ENCODE results near the gene AOPEP.

The AOPEP gene

DNA sequence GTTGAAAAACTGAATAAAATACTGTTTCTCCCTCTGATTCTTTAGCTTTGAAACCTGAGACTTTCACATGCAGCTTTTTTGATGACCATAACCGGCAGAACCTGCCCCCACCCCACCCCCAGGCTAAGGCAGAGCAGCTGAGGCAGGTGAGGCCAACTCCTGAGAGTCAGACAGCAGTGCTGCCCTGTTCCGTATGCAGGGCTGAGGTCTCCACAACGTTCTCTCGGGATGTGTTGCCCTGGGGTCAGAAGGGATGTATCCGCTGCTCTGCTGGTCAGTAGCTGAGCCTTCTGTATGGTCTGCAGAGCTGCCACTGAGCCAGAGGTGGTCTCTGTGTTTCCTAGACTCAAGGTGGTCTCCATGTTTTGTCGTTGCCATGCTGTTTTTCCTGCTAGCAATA is 190.5 kb downstream of the AOPEP start:
- no peak for DNase-seq (ENCODE audit: low read depth in 2 of 2)

DNA sequence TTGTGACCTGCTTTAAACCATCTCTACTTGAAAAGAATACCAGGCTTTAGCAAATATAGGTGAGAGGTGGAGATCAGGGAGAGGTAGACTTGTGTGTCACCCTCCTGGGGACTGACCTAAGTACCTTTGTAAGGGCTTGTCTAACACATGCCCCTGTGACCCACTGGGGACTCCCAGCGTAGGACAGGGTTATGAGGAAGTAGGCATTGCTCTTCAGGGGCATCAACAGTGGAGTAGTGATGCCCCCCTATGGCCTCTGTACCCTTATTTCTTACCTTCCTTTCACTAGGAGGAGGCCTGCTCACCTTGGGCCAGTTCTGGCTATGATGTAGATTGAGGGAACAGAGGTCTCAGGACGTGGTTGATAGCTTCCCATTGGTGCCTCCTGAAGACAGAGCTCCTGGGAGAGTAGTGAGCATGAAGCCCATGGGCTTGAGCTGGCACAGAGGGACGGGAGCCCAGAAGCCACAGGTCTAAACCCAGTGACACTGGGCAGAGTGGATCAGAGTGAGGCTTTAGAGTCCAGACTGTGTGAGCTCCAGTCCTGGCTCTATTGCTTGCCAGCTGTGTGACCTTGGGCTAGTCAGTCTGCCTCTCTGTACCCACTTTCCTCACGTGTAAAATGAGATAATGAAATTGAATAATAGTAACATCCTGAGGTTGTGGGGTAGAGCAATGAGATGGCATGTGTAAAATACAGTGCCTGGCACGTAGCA is 191.7 kb downstream of the AOPEP start:
- DNase-seq (ENCODE audit: low read depth in 2 of 2) = no peak

DNA sequence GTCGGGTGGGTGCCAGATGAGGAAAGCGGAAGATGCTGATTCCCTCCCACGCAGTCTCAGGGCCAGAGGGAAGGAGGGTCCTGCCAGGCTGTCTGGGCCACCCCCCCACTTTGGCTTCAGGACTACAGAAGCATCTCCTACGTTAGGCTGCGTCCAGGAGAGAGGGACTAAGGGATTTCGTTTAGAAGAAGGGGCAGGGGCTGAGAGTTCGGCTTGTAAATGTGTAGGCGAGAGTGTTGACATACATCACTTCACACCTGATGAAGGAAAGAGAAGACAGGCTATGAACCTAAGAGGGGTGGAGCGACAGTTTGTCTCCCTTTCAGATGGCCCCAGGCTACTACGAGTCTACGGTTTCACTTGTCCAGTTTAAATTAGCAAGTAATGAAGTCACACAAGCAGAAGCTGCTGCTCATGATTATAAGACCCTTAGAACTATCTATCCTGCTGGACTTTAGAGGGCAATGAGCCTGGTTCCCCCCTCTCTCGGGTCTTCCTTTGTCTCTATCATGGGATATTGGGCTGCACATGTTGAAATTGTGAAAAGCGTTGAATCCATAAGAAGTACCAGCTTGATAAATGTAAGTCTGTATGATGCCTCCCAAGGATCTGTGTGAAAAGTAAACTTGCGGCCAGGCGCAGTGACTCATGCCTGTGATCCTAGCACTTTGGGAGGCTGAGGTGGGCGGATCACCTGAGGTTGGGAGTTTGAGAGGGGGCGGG is 193.0 kb downstream of the AOPEP start:
- no peak for DNase-seq (ENCODE audit: low read depth in 2 of 2)

DNA sequence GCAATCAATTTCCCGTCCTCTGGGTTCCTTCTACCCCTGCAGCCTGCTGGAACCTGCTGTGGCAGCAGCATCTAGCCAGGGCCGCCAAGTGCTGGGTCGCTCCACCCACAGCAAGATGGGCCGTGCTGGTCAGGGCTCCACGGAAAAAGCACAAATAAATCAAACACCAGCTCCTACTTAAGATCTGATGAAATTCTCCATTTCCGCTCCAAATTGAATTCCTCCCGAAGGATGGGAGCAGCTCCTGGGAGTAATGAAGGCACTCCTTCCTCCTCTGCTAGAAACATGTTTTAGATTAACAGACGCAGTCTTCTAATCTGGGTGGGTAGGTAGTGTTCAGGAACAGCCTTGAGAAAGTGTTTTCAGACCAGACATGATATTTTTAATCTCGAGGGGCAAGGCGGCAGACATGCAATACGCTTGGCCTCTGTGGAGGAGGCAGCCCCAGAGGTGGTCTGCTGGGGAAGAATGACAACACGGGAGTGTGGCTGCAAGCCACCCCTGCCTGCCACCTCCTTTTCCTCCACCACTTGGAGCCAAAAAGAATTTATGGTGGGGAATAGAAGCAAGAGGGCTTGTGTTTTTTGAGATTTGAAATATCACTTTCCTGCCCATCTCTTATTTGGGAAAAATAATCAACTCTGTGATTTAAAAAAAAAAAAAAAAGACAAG is 194.1 kb downstream of the AOPEP start:
- no peak for DNase-seq (ENCODE audit: low read depth in 2 of 2)

DNA sequence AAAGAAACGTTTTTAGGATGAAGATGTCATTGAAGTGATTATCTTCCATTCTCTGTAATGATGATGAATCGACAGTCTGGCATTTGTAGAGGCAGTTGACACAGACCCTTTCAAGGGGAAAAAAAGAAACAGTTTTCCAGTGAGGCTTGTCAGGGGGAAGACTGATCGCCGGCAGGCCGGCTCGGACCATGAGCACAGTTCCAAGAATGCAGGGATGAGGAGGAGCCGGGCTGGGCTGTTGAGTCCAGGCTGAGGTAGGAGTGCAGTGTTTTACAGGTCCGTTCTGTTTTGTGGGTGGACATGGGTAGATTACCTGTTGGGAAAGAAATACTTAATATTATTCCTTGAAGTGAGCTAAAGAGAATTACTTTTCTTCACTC is 194.6 kb downstream of the AOPEP start:
- no peak for DNase-seq (ENCODE audit: low read depth in 2 of 2)

DNA sequence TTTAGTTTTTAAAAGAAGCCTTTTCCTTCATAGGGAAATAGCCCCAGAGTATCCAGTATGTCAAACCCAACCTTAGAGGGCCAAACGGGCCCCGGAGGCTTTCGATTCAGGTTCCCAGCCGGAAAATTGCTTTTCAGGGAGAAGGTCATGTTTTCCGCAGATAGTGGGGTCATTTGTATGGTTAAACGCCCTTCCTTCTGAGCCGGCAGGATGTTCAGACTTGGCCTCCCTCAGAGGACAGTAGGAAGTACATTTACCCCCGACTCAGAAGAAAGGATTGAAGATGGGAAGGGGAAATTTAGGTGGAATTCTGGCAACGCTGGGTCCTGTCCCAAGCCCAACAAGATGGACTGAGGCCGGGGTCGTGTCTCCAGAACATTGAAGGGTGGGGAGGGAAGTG is 195.2 kb downstream of the AOPEP start:
- no peak for DNase-seq (ENCODE audit: low read depth in 2 of 2)

DNA sequence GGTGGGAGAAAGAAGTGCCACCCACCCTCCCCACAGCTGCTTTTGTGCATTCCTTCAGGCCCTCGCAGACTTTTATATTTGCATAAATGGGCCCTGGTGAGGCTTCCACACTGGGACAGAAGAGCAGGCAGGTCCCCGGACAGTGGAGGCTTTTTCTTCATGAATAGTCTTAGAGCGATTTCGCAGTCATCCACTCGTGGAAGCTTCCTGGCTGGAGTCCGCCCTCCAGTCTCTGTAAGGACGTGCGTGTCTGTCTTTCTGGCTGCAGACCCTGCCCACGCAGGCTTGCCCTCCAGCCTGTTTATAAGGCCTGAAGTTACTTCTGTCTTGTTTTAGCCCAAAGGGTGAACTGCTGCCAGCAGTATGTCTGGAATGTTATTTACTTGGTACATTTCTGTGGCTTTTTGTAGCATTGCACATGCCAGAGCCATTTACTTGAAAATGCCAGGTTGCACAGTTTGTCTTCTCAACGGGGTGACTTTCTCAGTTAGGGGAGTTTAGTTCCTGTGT is 195.7 kb downstream of the AOPEP start:
- DNase-seq (ENCODE audit: low read depth in 2 of 2) = no peak

DNA sequence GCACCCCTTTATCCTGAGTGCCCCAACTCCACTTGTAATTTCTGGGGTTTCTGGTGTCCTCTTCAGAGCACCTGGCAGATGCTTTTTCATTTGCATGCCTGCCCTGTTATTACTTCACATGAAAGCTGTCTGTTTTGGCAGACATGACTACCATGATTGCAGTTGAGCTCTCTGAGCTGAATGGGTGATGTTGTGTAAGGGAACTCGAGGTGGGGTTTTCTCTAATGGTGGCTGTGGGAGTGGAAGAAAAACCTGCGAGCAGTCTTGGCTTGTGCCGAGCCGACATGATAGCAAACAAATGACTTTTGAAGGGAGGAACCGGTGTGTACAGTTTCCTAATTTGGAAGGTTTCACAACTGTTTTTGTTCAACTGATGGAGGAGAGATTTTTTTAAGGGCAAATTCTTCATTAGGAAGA is 196.2 kb downstream of the AOPEP start:
- no peak for DNase-seq (ENCODE audit: low read depth in 2 of 2)

DNA sequence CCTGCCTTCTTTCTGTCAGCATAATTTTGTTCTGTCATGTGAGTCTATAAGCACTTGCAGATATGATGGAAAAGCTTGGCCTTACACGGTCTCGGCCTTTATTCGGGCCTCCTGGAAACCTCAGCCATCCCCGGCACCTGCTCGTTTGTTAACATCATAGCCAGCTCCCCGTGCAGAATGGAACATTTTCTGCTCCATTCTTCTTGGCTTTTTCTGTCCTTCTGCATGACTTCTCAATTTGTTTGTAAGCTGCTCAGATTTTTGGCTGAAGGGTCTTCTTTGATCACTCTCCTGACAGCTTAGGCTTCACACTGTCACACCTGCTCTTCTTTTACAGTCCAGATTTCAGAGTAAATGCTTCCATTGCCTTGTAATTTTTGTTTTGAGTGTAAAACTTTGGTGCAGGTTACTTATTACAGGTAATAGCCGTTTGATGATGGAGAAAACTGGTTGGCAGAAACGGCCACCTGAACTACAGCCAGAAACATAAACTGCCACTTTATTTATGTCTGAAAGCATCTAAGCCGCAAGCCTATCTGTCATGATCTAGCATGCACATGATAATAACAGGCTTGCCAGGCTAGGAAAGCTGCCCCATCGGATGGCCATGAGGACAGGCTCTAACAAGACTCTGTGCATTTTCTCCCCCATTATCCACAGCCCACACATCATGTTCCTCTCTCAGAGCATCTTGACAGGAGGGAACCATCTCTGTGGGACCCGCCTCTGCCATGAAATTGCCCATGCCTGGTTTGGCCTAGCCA is 197.0 kb downstream of the AOPEP start:
- no peak for DNase-seq (ENCODE audit: low read depth in 2 of 2)

DNA sequence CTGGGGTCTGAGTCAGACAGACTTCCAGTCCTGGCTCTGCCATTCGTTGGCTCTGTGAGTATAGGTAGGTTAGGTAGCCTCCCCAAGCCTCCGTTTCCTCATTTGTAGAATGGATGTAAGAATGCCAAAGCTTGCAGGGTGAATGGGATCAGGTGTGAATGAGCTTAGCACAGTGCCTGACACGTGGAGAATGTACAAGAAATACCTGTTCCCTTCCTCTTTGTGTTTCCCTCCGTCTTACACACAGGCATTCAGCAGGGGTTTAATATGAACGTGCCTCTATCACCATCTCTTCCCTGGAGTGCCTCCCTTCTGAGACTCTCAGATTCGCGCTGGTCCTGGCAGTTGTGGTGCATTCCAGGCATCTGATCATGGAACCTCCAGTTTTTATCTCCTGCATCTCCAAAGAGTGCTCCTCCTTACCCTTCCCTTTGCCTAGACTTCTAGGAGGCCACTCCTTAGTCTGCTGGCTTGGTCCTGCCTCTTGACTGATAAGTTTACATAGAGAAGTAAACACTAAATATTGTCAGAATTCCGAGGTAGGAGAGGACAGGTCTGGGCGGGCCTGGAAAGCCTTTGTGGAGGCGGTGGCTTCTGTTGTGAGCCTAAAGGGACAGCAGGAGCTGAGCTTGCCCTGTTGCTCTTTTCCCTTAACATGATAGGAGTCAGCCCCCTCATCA is 199.4 kb downstream of the AOPEP start:
- no peak for DNase-seq (ENCODE audit: low read depth in 2 of 2)

DNA sequence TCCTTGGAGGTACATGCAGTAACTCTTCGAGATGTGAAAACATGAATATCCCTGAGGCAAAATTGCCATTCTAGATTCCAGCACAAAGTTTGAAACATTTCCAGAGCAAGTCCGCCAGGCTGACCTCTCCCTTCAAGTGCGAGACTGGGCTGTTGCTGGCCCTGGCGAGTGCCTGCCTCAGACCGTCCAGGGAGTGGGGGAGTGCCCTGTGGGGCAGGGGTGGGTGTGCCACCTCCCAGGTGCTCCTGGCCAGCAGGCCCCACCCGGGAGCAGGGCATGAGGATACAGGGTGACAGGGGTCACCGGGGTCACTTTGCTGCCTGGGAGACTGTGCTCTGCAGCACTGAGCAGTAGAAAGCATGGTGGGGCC is 199.9 kb downstream of the AOPEP start:
- no peak for DNase-seq (ENCODE audit: low read depth in 2 of 2)

DNA sequence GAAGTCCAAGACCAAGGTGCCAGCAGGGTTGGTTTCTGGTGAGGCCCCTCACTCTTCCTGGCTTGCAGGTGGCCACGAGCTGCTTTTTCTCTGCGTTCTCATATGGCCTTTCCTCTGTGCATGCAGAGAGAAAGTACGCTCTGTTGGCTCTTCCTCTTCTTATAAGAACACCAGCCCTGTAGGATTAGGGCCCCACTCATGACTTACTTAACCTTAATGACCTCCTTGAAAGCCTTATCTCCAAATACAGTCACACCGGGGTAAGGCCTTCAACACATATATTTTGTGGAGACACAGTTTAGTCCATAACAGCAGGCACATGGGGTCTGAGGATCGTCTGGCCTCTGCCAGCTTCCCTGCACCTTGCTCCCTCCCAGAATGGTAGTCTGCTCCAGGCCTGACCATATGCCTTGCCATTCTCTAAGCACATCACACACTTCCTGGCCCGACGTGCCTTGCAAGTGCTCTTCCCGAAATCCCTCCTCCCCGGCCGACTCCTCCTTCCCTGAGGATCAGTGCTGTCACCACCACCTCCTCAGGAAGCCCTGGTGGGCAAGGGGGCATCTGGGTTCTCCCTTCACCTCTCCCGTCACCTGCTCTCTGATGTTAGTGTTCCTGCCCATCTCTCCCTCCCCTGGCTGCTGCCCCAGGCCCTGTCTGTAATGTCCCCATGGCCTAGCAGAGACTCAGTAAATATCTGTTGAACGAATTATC is 200.7 kb downstream of the AOPEP start:
- DNase-seq (ENCODE audit: low read depth in 2 of 2) = no peak

DNA sequence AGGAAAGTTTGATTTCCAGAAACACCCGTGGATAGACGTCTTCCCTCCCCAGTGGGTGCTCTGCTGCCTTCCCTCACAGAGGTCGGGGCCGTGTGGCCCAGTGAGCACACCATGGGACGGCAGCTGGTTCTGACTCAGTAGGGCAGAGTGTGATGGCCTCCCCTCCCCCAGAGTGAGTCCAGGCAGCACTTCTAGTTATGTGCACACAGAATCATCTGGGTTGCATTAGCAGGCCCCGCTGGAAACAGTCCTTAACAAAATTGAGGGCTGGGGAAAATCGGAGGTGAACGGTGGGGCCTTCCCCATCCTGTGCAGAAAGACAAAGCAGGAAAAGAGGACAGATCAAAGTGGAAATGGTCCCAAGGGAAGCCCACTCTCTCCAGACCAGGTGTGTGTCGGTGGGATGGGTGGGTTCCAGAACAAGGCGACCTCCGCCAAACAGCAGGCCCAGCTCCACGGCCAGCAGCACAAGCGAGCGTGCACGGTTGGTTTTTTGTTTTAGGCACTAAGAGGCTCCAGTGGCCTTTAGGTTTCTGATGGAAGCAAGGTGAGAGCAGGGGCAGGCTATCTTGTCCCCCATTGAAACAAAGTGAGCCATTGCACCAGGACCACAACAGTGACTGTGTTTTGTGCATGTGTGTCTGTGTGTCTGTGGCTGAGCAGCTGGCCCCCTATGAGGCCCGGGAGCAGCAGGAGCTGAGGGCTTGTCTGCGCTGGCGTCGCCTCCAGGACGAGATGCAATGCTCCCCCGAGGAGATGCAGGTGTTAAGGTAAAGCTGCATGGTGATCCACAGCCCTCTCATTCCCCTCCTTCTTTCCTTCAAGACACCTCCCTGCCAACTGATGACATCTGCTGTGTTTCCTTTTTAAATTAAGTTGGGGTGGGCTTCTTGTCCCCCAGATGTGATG is 201.5 kb downstream of the AOPEP start:
- DNase-seq (ENCODE audit: low read depth in 2 of 2) = no peak

DNA sequence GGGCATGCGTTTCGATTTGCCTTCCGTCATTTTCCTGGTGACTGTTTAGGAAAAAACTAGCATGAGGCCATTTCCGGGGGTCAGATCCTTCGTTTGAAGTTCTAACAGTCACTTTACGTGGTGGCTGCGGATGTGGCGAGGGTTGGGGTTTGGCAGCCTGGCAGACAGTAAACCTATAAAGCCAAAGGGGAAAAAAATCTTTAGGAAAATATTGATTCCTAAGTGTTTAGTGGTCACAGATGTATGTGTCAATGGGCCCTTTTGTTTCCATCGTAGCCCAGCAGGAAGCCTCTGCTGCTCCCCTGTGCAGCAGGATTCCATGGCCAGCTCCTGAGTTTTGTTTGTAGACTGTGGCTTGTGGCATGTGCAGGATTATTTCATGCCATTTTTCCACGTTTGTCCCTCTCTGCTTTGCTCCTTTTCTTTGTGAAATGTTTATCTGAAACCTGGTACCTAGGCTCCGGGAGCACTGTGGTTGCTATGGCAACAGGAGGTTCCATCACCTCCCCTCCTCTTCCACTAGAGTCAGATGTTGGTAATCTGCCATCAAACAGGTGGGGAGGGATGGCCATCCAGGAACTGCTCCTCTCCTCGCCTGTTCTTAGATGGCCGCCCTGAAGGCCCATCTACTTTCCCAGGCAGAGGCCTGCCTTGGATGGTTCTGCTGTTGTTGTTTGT is 202.3 kb downstream of the AOPEP start:
- DNase-seq (ENCODE audit: low read depth in 2 of 2) = no peak

DNA sequence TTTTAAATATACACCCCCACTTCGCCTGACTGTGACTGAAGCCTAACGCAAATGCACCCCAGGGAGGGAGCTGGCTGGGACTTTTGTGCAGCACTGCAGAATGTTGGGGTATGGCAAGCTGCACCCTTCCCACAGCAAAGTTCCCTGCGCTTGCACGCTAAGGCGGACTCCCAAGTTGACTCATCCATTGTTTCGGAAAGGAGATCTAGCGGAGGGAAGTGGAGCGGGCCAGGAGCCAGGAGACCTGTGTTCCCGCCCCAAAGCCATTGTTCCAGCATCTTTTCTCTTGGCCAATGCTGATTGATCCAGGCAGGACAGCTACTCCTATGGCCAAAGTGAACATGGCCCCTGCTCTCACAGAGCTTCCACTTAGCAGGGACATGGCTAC is 202.9 kb downstream of the AOPEP start:
- no peak for DNase-seq (ENCODE audit: low read depth in 2 of 2)

DNA sequence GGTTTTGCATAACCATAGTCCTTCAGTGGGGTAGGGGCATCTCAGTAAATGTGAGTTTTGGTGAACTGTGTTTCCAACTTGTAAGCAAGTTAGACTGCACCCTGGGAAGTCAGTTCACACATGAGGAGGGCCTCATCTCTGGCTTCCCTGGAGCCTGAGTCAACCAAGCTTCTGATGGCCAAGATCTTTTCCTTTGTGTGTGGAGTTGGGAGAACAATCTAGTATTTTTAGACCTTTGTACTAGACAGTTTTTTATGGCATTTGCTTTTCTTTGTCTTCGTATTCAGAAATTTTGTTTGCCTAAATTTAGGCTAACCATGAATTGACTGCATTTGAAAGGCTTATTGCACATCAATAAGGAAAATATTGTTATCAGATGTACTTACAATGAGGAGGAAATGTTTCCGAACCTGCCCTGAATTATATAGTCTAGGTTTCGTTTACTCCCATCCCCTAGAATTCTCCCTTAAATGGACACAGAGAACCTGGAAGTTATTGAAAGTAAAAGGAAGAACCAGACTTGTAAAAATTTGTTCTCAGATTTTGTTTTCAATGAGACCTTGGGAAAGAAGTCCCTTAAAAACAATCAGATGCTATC is 204.6 kb downstream of the AOPEP start:
- DNase-seq (ENCODE audit: low read depth in 2 of 2) = no peak

DNA sequence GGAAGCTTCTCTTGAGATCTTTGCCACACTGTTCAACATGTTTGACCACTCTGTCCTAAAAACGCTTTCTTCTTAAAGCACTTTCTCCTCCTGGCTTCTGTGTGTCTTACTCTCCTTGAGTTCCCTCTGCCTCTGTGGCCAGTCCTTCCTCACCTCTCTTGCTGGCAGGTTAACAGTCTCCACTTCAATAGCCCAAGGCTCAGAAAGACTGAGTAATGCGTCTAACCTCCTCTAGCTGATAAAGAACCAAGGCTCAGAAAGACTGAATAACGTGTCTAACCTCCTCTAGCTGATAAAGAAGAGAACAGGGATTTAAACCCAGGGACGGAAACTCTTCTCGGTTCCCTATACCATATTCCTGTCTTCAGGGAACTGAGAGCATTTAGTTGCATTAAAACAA is 205.2 kb downstream of the AOPEP start:
- no peak for DNase-seq (ENCODE audit: low read depth in 2 of 2)

DNA sequence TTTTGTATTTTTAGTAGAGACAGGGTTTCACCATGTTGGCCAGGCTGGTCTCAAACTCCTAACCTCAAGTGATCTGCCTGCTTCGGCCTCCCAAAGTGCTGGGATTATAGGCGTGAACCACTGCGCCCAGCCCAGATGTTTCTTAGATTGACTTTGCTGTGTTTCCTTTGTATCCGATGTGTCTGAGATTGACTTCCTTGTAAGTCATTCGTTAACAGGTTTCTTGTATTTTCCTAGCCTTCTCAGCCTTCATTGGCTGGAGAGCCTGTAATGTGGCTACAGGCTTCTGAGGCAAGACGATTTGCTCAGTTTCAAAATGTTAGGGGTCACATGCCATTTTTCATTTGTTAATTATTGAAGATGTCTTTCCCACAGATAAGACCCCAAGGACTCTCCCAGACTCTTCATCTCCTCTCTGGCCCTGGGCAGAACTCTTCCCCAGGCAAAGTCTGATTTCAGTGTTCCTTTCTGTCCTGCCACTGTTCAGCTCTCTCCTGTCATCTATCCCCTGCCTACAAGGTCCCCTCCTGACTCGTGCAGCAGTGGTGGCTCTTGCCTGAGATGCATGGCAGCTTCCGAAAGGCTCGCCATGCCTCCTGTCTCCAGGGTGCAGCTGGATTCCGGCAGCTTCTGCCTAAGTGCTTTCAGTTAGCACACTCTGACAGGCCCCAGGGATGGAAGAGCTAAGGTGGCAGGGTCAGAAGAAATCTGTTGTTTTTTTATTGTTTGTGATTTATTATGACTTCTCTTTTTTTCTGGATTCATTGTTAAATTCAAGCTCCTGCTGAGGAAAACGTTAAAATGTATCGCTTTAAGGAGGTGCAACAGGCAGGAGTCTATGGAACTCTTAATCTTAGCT is 206.4 kb downstream of the AOPEP start:
- DNase-seq (ENCODE audit: low read depth in 2 of 2) = no peak

Measured in stimulated activated CD4-positive, alpha-beta T cell treated with anti-CD3 and anti-CD28 coated beads, Interleukin-1b, Interleukin-23, amount 100 ng/mL, for 1 hour (primary cell).